Measurements from ENCODE around the gene ATG16L1. TPM values are rescaled to one million over a fixed set of nuclear protein-coding genes. Genes with fewer than 3 reads are reported as not detected.

ATG16L1 gene
- polyA plus RNA-seq, 1 donor from 2014 or later, result 67.6 TPM

GRCh38 chr2:233303252-233303651, 51.8 kb downstream of the ATG16L1 start:
- H3K79me2 ChIP-seq (replicated peaks; ENCODE audit: insufficient read depth, low read length), result no peaks in the 10 kb centered on the region
- H3K27me3 ChIP-seq (ENCODE audit: insufficient read depth, low read depth, low read length), result no peaks in the 10 kb centered on the region
- no peaks in the 10 kb centered on the region for H3F3A ChIP-seq (ENCODE audit: insufficient read depth, low read length, poor library complexity, severe bottlenecking)
- TF ChIP-seq RAD21 (conservative IDR thresholded peaks at IDR 0.05) (no peak), MXI1 (conservative IDR thresholded peaks at IDR 0.05; ENCODE audit: poor library complexity, severe bottlenecking) (no peak)
- H3K4me2 ChIP-seq (ENCODE audit: low read length), result no peak overlapping the region
- H3K9me3 ChIP-seq (ENCODE audit: low read length), result no peaks in the 10 kb centered on the region
- H3K9me2 ChIP-seq (ENCODE audit: insufficient read depth, low read length), result no peaks in the 10 kb centered on the region
- no peak overlapping the region for H3K4me3 ChIP-seq (ENCODE audit: low read length)
- H3K9ac ChIP-seq (ENCODE audit: low read length), result no peak overlapping the region
- no peaks in the 10 kb centered on the region for H4K20me1 ChIP-seq (ENCODE audit: insufficient read depth)
- no peak overlapping the region for H2AFZ ChIP-seq (ENCODE audit: low read depth, low read length)
- no peaks in the 10 kb centered on the region for H3K36me3 ChIP-seq (ENCODE audit: insufficient read depth, low read length)
- H3K27ac ChIP-seq (ENCODE audit: low read length), result no peak overlapping the region

- Histone ChIP-seq H3K36me3 (ENCODE audit: insufficient read depth, low read length) (no peaks in the 10 kb centered on the region), H3K79me2 (replicated peaks; ENCODE audit: insufficient read depth, low read length) (no peaks in the 10 kb centered on the region), H3K9me3 (ENCODE audit: low read length) (no peaks in the 10 kb centered on the region), H3F3A (ENCODE audit: insufficient read depth, low read length, poor library complexity, severe bottlenecking) (no peaks in the 10 kb centered on the region), H4K20me1 (ENCODE audit: insufficient read depth) (no peaks in the 10 kb centered on the region), H3K4me3 (ENCODE audit: low read length) (no peak within 1 kb of the TSS), H3K9ac (ENCODE audit: low read length) (no peak within 1 kb of the TSS), H3K9me2 (ENCODE audit: insufficient read depth, low read length) (no peaks in the 10 kb centered on the region), H3K27me3 (ENCODE audit: insufficient read depth, low read depth, low read length) (no peaks in the 10 kb centered on the region), H3K27ac (ENCODE audit: low read length) (no peak within 1 kb of the TSS), H3K4me2 (ENCODE audit: low read length) (no peak within 1 kb of the TSS), H2AFZ (ENCODE audit: low read depth, low read length) (no peak within 1 kb of the TSS)
- TF ChIP-seq REST (IDR thresholded peaks at IDR 0.05; ENCODE audit: borderline replicate concordance) (no peak), TAF1 (IDR thresholded peaks at IDR 0.05; ENCODE audit: low read depth) (no peak), SMC3 (conservative IDR thresholded peaks at IDR 0.05; ENCODE audit: poor library complexity) (no peak), CTCF (IDR thresholded peaks at IDR 0.05; ENCODE audit: poor library complexity, severe bottlenecking) (no peak), EZH2 (IDR thresholded peaks at IDR 0.05; ENCODE audit: borderline replicate concordance, insufficient read depth, low read length, poor library complexity, severe bottlenecking) (no peak), MXI1 (conservative IDR thresholded peaks at IDR 0.05; ENCODE audit: poor library complexity, severe bottlenecking) (no peak), RAD21 (conservative IDR thresholded peaks at IDR 0.05) (no peak), EP300 (conservative IDR thresholded peaks at IDR 0.05; ENCODE audit: poor library complexity, severe bottlenecking) (no peak), POLR2AphosphoS5 (IDR thresholded peaks at IDR 0.05) (no peak)
These were observed 56.1 kb downstream of the ATG16L1 start, which contains the start of gene SAG for GRCh38 chr2:233307565-233307964. SAG (plus strand) TSS chr2:233307816; CDS start chr2:233309190, 1,374 bp downstream.
